HTR-8/SVneo (cell line): ENCODE data around the gene TBC1D1.

Experiments
- DNase-seq: peaks from one replicate; pipeline ENCODE4 v3.0.0; 2011; ENCODE audit warnings: low spot score, mixed read lengths; ENCODE audit not compliant: insufficient read length
- FAIRE-seq: peaks from 2 replicates; lab custom pipeline; 2011; peaks lifted over from hg19 to GRCh38; lab: Jason Lieb, UNC

Gene TBC1D1

DNA sequence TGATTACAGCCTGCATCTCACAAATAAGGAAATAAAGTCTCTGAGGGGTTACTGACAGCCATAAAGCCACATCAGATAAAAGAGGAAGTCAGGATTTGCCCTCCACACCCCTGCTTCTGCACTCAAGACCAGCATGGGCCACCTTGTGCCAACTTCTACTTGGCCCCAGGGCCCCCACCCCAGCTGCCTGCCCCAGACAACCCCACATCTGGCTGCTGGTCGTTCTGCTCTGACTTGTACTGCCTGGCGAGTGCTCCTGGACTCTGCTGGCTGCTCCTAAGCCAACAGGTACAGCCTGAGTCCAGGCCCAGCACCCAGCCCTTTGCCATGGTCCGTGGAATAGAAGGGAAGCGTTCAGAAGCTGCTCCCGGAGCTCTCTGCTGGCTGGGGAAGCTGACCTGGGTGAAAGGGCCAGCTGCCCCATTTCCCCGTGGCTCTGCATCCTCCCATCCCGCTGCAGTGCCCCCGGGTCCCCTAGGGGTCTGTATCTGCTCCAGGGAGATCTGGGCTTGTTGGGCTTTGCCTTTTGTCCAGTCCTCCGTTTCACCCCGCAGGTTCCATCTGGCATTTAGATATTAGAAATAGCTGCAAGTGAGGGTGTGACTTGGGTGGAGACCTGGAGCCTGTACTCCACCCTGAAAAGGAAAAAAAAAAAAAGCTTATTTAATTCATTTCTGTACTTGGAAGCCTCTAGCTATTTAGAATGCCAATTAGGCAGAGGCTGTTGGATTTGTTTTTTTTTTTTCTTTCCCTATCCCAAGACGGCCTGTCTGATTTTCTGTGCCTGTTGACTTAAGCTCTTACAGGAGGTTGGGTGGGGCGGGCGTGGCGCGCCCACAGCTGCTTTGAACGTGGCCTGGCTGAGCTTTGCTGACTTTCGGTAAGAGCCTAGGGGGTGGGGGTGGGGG is 264.1 kb downstream of the TBC1D1 start:
- FAIRE-seq (no peak), DNase-seq (no peak)

DNA sequence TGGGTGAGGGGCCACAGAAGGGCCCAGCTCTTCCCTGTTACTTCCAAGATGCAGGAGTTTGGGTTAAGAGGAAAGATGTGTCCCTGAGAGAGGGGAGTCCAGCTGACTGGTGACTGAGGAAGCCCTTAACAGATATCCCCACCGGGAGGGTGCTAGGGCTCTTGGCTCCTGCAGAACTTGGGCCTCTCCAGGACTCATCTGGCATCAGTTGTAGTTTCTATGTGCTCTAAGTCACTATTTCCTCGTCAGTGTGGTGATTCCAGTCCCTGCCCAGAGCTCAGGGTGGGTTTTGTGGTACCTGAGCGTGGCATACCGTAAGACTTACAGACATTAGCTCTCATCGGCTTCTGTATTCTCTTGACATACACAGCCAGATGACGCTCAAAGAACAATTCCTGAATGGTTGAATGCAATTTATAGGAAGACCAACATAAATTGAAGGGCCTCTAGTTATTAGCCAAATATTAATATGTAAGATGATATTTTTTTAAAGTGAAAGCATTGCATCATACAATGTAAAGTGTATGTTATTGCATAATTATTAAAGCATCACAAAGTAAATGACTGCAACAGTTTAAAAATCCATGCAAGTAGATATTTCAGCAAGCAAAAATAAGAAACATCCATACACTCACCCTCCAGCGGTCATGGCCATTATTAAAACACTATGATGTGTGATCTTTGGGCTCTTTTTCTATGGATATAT is 264.9 kb downstream of the TBC1D1 start:
- FAIRE-seq, result no peak
- no peak for DNase-seq

DNA sequence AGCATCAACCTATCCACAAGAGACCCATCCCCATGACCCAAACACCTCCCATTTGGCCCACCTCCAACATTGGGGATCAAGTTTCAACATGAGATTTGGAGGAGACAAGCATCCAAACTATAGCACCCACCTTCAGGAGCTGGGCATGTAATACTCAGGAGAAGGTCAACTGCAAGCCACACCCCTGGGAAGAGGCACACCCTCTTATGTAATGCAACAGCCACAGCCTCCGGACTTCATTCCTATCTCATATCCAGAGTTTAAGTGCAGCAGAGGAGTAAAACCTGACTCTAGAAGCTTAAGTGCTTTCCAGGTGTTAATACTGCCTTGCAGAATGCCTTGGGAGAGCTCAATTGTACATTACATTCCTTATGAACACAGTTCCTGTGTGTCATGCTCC is 266.7 kb downstream of the TBC1D1 start:
- DNase-seq (no peak), FAIRE-seq (no peak)

DNA sequence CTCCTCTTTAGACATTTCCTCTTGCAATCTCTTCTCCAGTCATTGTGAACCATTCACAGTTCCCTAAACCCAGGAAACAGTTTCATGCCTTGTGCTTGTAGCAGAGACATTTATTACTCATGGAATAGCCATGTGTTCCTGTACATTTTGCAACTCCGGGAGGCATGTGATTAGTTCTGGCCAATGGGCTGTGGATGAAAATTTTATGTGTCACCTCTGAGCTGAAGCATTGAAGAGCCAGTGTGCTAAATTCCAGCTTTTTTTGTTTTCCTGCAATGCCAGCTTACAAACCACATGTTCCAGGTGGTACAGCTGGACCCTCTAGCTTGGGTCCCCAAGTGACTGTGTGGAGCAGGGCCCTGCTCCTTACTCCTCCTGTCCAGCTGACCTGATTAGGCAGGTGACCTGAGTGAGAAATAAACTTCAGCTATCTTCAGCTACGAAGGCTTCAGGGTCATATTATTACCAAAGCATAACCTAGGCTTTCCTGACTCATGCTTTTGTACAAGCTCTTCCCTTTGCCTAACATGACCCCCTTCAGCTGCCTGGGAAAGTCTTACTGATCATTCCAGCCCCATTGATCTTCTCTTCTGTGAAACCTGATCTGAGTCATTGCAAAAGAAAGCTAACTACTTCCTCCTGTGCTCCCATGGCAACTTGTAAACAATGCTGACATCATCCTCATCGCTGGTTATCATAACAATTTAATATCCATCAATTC is 269.8 kb downstream of the TBC1D1 start:
- FAIRE-seq (no peak), DNase-seq (peak; percentile 68)

GRCh38 chr4:38161208-38162113 is 270.6 kb downstream of the TBC1D1 start:
- DNase-seq (no peak), FAIRE-seq (no peak)

GRCh38 chr4:38162240-38162784 is 271.4 kb downstream of the TBC1D1 start:
- peak; percentile 57 for DNase-seq
- FAIRE-seq, result no peak

DNA sequence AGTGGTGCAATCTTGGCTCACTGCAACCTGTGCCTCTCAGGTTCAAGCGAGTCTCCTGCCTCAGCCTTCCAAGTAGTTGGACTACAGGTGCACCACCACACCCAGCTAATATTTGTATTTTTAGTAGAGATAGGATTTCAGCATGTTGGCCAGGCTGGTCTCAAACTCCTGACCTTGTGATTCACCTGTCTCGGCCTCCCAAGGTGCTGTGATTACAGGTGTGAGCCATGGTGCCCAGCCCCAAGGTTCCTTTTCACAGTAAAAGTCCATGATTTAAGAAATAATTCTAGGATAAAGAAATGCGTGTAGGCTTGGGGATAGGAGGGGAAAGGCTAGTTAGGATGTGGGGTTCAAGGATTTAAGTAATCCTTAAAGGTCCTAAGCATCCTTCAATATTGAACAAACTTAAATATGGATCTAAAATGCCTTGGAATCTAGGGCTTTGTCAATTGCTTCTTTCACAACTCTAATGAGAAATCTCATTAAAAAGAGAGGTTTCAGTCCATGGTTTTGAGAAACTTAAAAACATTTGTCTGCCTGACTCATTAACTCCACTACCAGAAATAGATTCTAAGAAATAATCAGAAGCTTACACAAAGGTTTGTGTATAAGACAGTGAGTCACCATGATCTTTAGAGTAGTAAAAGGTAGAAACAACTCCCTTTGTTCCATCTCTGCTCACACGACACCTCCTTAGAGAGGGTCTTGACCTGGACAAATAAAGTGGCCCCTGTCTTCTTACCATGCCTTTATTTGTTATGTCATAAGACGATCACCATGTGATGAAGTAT is 272.5 kb downstream of the TBC1D1 start:
- DNase-seq (no peak), FAIRE-seq (no peak)

DNA sequence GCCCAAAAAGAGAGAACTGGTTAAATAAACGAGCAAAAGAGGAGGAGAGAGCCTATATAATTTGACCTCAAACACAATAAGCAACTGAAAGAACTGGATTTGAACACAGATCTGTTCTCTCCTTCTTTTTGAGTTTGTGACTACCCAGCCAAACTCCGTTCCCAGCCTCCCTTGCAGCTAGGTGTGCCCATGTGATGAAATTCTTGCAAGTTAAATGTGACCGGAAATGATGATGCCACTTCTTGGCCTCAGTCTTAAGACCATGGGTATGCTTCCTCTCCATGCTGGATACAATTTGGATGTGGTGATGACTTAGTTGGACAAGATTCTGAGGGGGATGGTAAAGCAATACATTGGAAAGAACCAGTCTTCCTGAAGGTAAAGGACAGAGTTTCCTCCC is 273.5 kb downstream of the TBC1D1 start:
- DNase-seq (no peak), FAIRE-seq (no peak)

DNA sequence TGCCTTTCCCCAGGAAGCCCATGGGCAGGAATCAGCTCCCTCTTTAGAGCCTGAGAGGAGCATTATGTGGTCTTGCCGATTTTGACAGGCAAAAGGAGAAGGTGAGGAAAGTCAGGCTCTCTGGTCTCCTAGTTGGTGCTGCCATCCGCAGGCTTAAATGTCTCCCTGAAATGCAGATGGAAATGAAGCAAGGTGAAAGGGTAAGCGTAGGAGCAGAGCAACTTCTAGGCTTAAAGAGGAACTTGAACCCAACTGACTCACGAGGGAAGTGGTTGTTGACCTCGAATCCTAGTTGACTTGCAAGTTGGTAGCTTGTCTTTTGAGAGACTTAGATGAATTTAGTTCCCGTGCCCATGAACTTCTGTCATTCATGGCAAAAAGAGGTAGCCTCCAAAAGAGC is 275.2 kb downstream of the TBC1D1 start:
- no peak for DNase-seq
- FAIRE-seq, result no peak

- FAIRE-seq (no peak), DNase-seq (no peak)
Measured at GRCh38 chr4:38166768-38167167, 275.9 kb downstream of the TBC1D1 start.

GRCh38 chr4:38167973-38168372 is 277.1 kb downstream of the TBC1D1 start:
- no peak for FAIRE-seq
- DNase-seq, result no peak

- DNase-seq (no peak), FAIRE-seq (no peak)
Measured at GRCh38 chr4:38169524-38169923, 278.6 kb downstream of the TBC1D1 start.

DNA sequence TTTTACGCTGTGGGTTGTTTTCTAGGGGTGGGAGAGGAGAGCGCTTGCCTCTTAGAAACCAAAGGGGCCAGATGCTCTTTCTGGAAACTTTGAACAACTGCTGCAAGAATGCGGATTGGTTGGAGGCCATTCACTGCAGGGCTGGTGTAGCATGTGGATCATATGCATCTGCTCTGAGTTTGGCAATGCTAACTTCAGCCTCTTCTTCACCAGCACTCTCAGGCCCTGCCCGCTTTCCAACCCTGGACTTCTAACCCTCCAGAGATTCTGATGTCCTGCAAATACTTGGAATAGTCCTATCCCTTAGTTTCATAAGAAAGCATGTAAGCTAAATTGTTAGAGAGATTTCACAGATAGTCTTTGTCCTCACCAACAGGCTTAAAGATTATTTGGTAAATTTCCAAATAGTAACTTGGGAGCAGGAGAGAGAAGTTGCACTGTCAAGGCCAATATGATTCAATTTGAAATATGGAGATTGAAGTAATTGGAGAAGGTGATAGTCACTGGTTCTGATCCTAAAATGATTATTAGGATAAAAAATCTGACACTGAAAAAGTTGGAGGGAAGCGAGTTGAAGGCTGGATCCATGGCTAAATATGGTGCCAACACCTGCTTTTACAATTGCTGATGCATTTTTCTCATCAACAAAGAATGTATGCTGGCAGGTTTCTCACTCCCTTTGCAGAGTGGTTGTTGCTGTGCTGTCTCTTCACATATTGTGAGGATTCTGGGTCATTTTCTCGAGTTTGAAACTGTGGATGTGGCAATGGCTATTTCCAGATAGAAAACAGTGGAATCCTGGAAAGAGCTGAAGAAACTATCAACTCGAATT is 279.7 kb downstream of the TBC1D1 start:
- FAIRE-seq (no peak), DNase-seq (no peak)

DNA sequence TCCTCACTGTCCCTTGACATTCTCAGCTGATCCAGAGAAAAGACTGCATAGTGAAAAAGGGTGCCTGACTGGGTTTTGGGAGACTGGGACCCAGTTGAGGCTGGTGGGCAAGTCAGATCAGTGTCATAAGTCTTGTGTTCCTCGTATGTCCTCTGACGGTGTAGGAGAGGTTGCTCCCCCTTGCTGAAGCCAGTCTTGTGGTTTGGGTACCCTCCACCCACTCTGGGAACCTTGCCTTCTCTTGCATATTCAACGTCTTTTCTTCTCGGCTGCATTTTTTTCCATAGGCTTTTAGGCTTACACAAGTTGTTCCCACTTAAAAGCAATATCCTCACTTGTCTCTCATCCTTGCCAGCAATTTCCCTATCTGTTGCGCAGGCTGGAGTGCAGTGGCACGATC is 281.2 kb downstream of the TBC1D1 start:
- no peak for FAIRE-seq
- DNase-seq, result no peak

- DNase-seq, result no peak
- FAIRE-seq, result no peak
Measured at GRCh38 chr4:38173935-38174518, 283.1 kb downstream of the TBC1D1 start.

GRCh38 chr4:38174801-38175200 is 283.9 kb downstream of the TBC1D1 start:
- DNase-seq, result no peak
- no peak for FAIRE-seq

DNA sequence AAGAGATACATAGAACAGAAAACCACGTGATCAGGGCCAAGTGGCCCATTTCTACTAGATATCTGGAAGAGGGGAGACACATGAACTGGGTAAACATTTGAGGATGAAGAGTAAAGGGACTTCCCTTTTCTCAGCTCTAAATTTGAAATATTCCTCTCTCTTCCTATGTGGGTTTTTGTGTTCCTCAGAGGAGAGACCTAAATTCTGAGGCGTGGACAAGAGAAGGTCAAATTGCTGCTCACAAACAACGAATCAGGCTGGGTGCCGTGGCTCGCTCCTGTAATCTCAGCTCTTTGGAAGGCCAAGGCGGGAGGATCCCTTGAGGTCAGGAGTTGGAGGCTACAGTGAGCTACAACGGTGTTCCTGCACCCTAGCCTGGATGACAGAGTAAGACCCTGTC is 285.3 kb downstream of the TBC1D1 start:
- FAIRE-seq, result no peak
- DNase-seq, result no peak
